IMR-90 (cell line): ENCODE data around the gene HTR3A. TPM values are rescaled to one million over a fixed set of nuclear protein-coding genes. Genes with fewer than 3 reads are reported as not detected.

ENCODE experiments used
- ATAC-seq: fragments of 200-7000 bp; cut with Tn5 transposase; 2 replicates; pipeline ENCODE4 v1.9.1; 2020; ENCODE audit warnings: low read depth, mild to moderate bottlenecking, moderate library complexity
- BruUV-seq: library from RNA; stranded (reverse); fragments of 400-500 nt; replicated peaks from 2 replicates; lab custom pipeline; 2021; lab: Mats Ljungman, UMichigan
- CTCF ChIA-PET: fragments of 300-600 bp; formaldehyde crosslinking; extraction: SDS; loops from one replicate; lab custom pipeline; 2021; ENCODE audit warnings: antibody characterized with exemption; lab: Yijun Ruan, JAX
- POLR2A ChIA-PET: fragments of 300-600 bp; sonication (Branson Sonifier 250); formaldehyde crosslinking; loops from one replicate; lab custom pipeline; 2022; ENCODE audit warnings: antibody characterized with exemption; ENCODE audit not compliant: unreplicated experiment; lab: Charles Lee
- DNase-seq: peaks from one replicate; pipeline ENCODE4 v3.0.0; 2013
- H2AFZ ChIP-seq: replicated peaks from 2 replicates; pipeline ENCODE3; 2013; ENCODE audit warnings: low read length, mild to moderate bottlenecking; ENCODE audit not compliant: poor library complexity
- H2AK5ac ChIP-seq: 2 replicates; pipeline ENCODE4 v1.6.1; 2013; ENCODE audit warnings: low read depth, low read length, inconsistent platforms
- H2AK9ac ChIP-seq: replicated peaks from 2 replicates; pipeline ENCODE3; 2013; ENCODE audit warnings: mild to moderate bottlenecking, low read depth, low read length, moderate library complexity; ENCODE audit not compliant: poor library complexity
- H2BK120ac ChIP-seq: 2 replicates; pipeline ENCODE4 v1.6.1; 2013; ENCODE audit warnings: low read depth, low read length, inconsistent platforms
- H2BK15ac ChIP-seq: 3 replicates; pipeline ENCODE4 v1.6.1; 2013; ENCODE audit warnings: low read depth, low read length, inconsistent platforms
- H2BK20ac ChIP-seq: 2 replicates; pipeline ENCODE4 v1.6.1; 2013; ENCODE audit warnings: low read depth, mild to moderate bottlenecking, inconsistent platforms, low read length, moderate library complexity
- H2BK5ac ChIP-seq: 2 replicates; pipeline ENCODE4 v1.6.1; 2013; ENCODE audit warnings: mild to moderate bottlenecking, low read depth, low read length, inconsistent platforms; ENCODE audit not compliant: poor library complexity, severe bottlenecking
- H3K14ac ChIP-seq: replicated peaks from 2 replicates; pipeline ENCODE4 v1.6.1; 2013; ENCODE audit warnings: low read depth, low read length, inconsistent platforms
- H3K18ac ChIP-seq: 2 replicates; pipeline ENCODE4 v1.6.1; 2013; ENCODE audit warnings: low read depth, low read length, control low read depth
- H3K23ac ChIP-seq: 2 replicates; pipeline ENCODE4 v1.6.1; 2013; ENCODE audit warnings: low read depth, low read length, inconsistent platforms
- H3K27ac ChIP-seq: 2 replicates; pipeline ENCODE4 v1.5.1; 2013; ENCODE audit warnings: mild to moderate bottlenecking, control low read depth, low read length; ENCODE audit not compliant: insufficient read depth
- H3K27me3 ChIP-seq: 2 replicates; pipeline ENCODE4 v1.6.1; 2013; ENCODE audit warnings: low read length; ENCODE audit not compliant: control insufficient read depth, insufficient read depth
- H3K36me3 ChIP-seq: 2 replicates; pipeline ENCODE4 v1.6.1; 2013; ENCODE audit warnings: low read length, mixed read lengths; ENCODE audit not compliant: control insufficient read depth, insufficient read depth
- H3K4ac ChIP-seq: 2 replicates; pipeline ENCODE4 v1.6.1; 2013; ENCODE audit warnings: low read depth, low read length, inconsistent platforms
- H3K4me1 ChIP-seq: 2 replicates; pipeline ENCODE4 v1.6.1; 2013; ENCODE audit warnings: low read length, mixed read lengths; ENCODE audit not compliant: control insufficient read depth, insufficient read depth
- H3K4me2 ChIP-seq: 2 replicates; pipeline ENCODE4 v1.6.1; 2013; ENCODE audit warnings: low read depth, mild to moderate bottlenecking, control low read depth, low read length, moderate library complexity
- H3K4me3 ChIP-seq: 2 replicates; pipeline ENCODE4 v1.5.1; 2013; ENCODE audit warnings: low read depth, mild to moderate bottlenecking, control low read depth, low read length, moderate library complexity; ENCODE audit not compliant: insufficient read depth
- H3K56ac ChIP-seq: 2 replicates; pipeline ENCODE4 v1.6.1; 2013; ENCODE audit warnings: low read length, inconsistent platforms; ENCODE audit not compliant: insufficient read depth; ENCODE audit errors: extremely low read depth
- H3K79me1 ChIP-seq, 2 experiments: 2 replicates each; pipeline ENCODE4 v1.6.1; 2013; ENCODE audit warnings: low read length in 2 of 2, inconsistent platforms in 1 of 2, low read depth in 1 of 2
- H3K9ac ChIP-seq: 2 replicates; pipeline ENCODE4 v1.6.1; 2013; ENCODE audit warnings: low read depth, low read length, control low read depth
- H3K9me1 ChIP-seq: 2 replicates; pipeline ENCODE4 v1.6.1; 2013; ENCODE audit warnings: low read length, inconsistent platforms; ENCODE audit not compliant: insufficient read depth
- H3K9me3 ChIP-seq: 2 replicates; pipeline ENCODE4 v1.6.1; 2013; ENCODE audit warnings: low read length; ENCODE audit not compliant: control insufficient read depth, insufficient read depth
- H4K20me1 ChIP-seq: 2 replicates; pipeline ENCODE4 v1.6.1; 2013; ENCODE audit warnings: low read length, inconsistent platforms; ENCODE audit not compliant: insufficient read depth
- H4K5ac ChIP-seq: 2 replicates; pipeline ENCODE4 v1.6.1; 2013; ENCODE audit warnings: mild to moderate bottlenecking, low read depth, low read length, control low read depth
- H4K8ac ChIP-seq, 2 experiments: 2 replicates each; pipeline ENCODE4 v1.6.1; 2013; ENCODE audit warnings: low read depth in 2 of 2, low read length in 2 of 2, control low read depth in 1 of 2, inconsistent platforms in 1 of 2
- H4K91ac ChIP-seq: 2 replicates; pipeline ENCODE4 v1.6.1; 2013; ENCODE audit warnings: low read depth, low read length, inconsistent platforms; ENCODE audit not compliant: insufficient read depth
- BHLHE40 ChIP-seq: fragments of 150-350 bp; IDR thresholded peaks from 2 replicates; pipeline ENCODE4 v1.6.1; 2016; ENCODE audit warnings: mild to moderate bottlenecking, low read depth, low read length
- CEBPB ChIP-seq: IDR thresholded peaks from 2 replicates; pipeline ENCODE4 v1.6.1; 2012; ENCODE audit warnings: low read depth, low read length, improper control_type of control experiment
- CHD1 ChIP-seq: IDR thresholded peaks from 2 replicates; pipeline ENCODE4 v1.6.1; 2012; ENCODE audit warnings: low read depth, low read length, improper control_type of control experiment
- CTCF ChIP-seq: conservative IDR thresholded peaks from 2 replicates; pipeline ENCODE4 v1.5.1; 2012; ENCODE audit warnings: mild to moderate bottlenecking, low read depth, low read length, improper control_type of control experiment
- ELK1 ChIP-seq: fragments of 150-350 bp; IDR thresholded peaks from 2 replicates; pipeline ENCODE4 v1.6.1; 2016; ENCODE audit warnings: low read depth, mild to moderate bottlenecking, low read length, moderate library complexity, borderline replicate concordance
- FOS ChIP-seq: fragments of 150-350 bp; IDR thresholded peaks from 2 replicates; pipeline ENCODE4 v1.6.1; 2016; ENCODE audit warnings: low read depth, low read length
- MAZ ChIP-seq: IDR thresholded peaks from 2 replicates; pipeline ENCODE4 v1.6.1; 2012; ENCODE audit warnings: low read depth, mild to moderate bottlenecking, low read length, improper control_type of control experiment, moderate library complexity, borderline replicate concordance
- MXI1 ChIP-seq: IDR thresholded peaks from 2 replicates; pipeline ENCODE4 v1.6.1; 2012; ENCODE audit warnings: low read depth, mild to moderate bottlenecking, low read length, moderate library complexity, borderline replicate concordance
- NFE2L2 ChIP-seq: fragments of 150-350 bp; IDR thresholded peaks from 2 replicates; pipeline ENCODE4 v1.6.1; 2016; ENCODE audit warnings: low read depth, mild to moderate bottlenecking, low read length
- POLR2A ChIP-seq: IDR thresholded peaks from 2 replicates; pipeline ENCODE4 v1.6.1; 2012; ENCODE audit warnings: mild to moderate bottlenecking, low read depth, low read length
- RCOR1 ChIP-seq: IDR thresholded peaks from 2 replicates; pipeline ENCODE4 v1.6.1; 2012; ENCODE audit warnings: mild to moderate bottlenecking, low read length, improper control_type of control experiment; ENCODE audit not compliant: insufficient replicate concordance
- RFX5 ChIP-seq: IDR thresholded peaks from 2 replicates; pipeline ENCODE4 v1.8.0; 2012; ENCODE audit warnings: low read depth, mild to moderate bottlenecking, low read length, moderate library complexity
- SMC3 ChIP-seq: fragments of 150-350 bp; IDR thresholded peaks from 2 replicates; pipeline ENCODE4 v1.6.1; 2016; ENCODE audit warnings: low read depth, mild to moderate bottlenecking, antibody characterized with exemption, low read length, moderate library complexity
- USF2 ChIP-seq: fragments of 150-350 bp; IDR thresholded peaks from 2 replicates; pipeline ENCODE4 v1.6.1; 2017; ENCODE audit warnings: mild to moderate bottlenecking, antibody characterized with exemption, low read length, low read depth
- WGBS, 2 experiments: methylation state at CpG; one replicate each; pipeline versions ENCODE4 v1.1.5 to v1.1.7; 2013; ENCODE audit warnings: missing lambda C conversion rate in 2 of 2; ENCODE audit not compliant: insufficient read length in 1 of 2; ENCODE audit errors: extremely low coverage in 2 of 2; 5-methylcytosine and 5-hydroxymethylcytosine counted together
- dilution Hi-C: fragments of 300-500 bp; cut with HindIII; formaldehyde crosslinking; loops from one replicate; pipeline ENCODE4 v1.14.3; 2018; ENCODE audit warnings: low sequenced_read_pairs; ENCODE audit not compliant: unreplicated experiment
- in situ Hi-C: fragments of 300-500 bp; cut with MboI; formaldehyde crosslinking; loops from 3 replicates; pipeline ENCODE4 v1.14.3; 2019; ENCODE audit warnings: low sequenced_read_pairs, inconsistent platforms, mixed read lengths
- intact Hi-C: fragments of 100-400 bp; cut with micrococcal nuclease; formaldehyde crosslinking; loops from 2 replicates; pipeline ENCODE4 v1.10.0; 2022
- polyA plus RNA-seq, 3 experiments: library from polyadenylated mRNA; depleted of rRNA; stranded (reverse); fragments of >200 nt; gene quantifications; 2 replicates each; pipeline ENCODE4 v1.2.3, GENCODE V29; 2012; ENCODE audit warnings: low replicate concordance in 1 of 3
- total RNA-seq: library from RNA; depleted of rRNA; stranded (reverse); fragments of >200 nt; gene quantifications from 2 replicates; pipeline ENCODE4 v1.2.3, GENCODE V29; 2012

HTR3A gene
- total and polyA plus RNA-seq, 2 of the 4 experiments (the other 2 are of a cell fraction), result not detected

GRCh38 chr11:114008331-114008730 lies 33.4 kb downstream of the HTR3A start:
- Histone ChIP-seq H3K4me2 (no peak overlapping the region), H2BK15ac (no peak overlapping the region), H3K4ac (no peak overlapping the region), H3K18ac (no peak overlapping the region), H3K9me3 (no peaks in the 10 kb centered on the region), H3K14ac (no peak overlapping the region), H2AK9ac (no peak overlapping the region), H2BK20ac (no peak overlapping the region), H2BK120ac (no peak overlapping the region), H3K79me1 (no peaks in the 10 kb centered on the region), H4K20me1 (no peaks in the 10 kb centered on the region), H3K27ac (no peak overlapping the region), H3K36me3 (no peaks in the 10 kb centered on the region), H4K5ac (no peak overlapping the region), H4K91ac (no peak overlapping the region), H3K56ac (no peak overlapping the region), H3K27me3 (no peaks in the 10 kb centered on the region), H2AK5ac (no peak overlapping the region), H3K9ac (no peak overlapping the region), H3K4me3 (no peak overlapping the region), H3K9me1 (no peaks in the 10 kb centered on the region), H3K4me1 (no peaks in the 10 kb centered on the region), H3K23ac (no peak overlapping the region), H2AFZ (no peak overlapping the region), H4K8ac (no peak overlapping the region), H2BK5ac (no peak overlapping the region)
- CTCF ChIA-PET, result no interaction called here
- DNase-seq (no peak), ATAC-seq (no peak)
- 0 to 38% methylated on average over 1 to 4 of the region's 4 CpGs for WGBS, 2 experiments
- dilution Hi-C loops (no loop called here), intact Hi-C loops (no loop called here), in situ Hi-C loops (loop anchor here (25.0 kb wide), 1 partner anchor 579 kb away; the partner anchor contains the start of gene NXPE4)
- POLR2A ChIA-PET, result no interaction called here
- no peak for TF ChIP-seq SMC3
- no peak for TF ChIP-seq BHLHE40
- no peak for TF ChIP-seq NFE2L2
- TF ChIP-seq RCOR1, result no peak
- TF ChIP-seq MXI1, result no peak
- no peak for TF ChIP-seq CEBPB
- no peak for TF ChIP-seq POLR2A
- no peak for TF ChIP-seq RFX5
- TF ChIP-seq FOS, result no peak
- TF ChIP-seq ELK1, result no peak
- no peak for TF ChIP-seq CTCF
- no peak for TF ChIP-seq USF2
- no peak for TF ChIP-seq MAZ
- no peak for TF ChIP-seq CHD1
- no TSS peak for BruUV-seq
